ENCODE measurements around the gene SEPTIN10. TPM values are rescaled to one million over a fixed set of nuclear protein-coding genes. Genes with fewer than 3 reads are reported as not detected.

The SEPTIN10 gene
- total and polyA plus RNA-seq, 2 experiments from 2014 or later: 52.3 to 85.1 TPM

GRCh38 chr2:109523536-109524361 lies 90.0 kb downstream of the SEPTIN10 start (continued):
- TF ChIP-seq ZNF462 (CRISPR knock-in tag; IDR thresholded peaks at IDR 0.05): no peak
- no peak for TF ChIP-seq ZNF331 (CRISPR knock-in tag; IDR thresholded peaks at IDR 0.05; ENCODE audit: low read depth)

- Mint-ChIP-seq H3K9me3 (no peaks in the 10 kb centered on the region), H3K4me3 (no peak overlapping the region), H3K36me3 (ENCODE audit: low read depth) (no peaks in the 10 kb centered on the region), H3K27me3 (ENCODE audit: insufficient read depth, low read depth, poor library complexity) (peaks cover 8% of the 10 kb centered on the region), H3K27ac (no peak overlapping the region), H3K4me1 (peaks cover under 1% of the 10 kb centered on the region; the same call in 1 of the 3 replicates)
- Histone ChIP-seq H3K9me2 (ENCODE audit: insufficient read depth) (no peaks in the 10 kb centered on the region), H3K36me3 (ENCODE audit: insufficient read depth) (no peaks in the 10 kb centered on the region), H3F3A (replicated peaks; ENCODE audit: low read depth) (no peaks in the 10 kb centered on the region), H3K27me3 (ENCODE audit: insufficient read depth) (no peaks in the 10 kb centered on the region), H3K79me2 (replicated peaks; ENCODE audit: insufficient read depth) (no peaks in the 10 kb centered on the region), H4K20me1 (replicated peaks; ENCODE audit: insufficient read depth) (no peaks in the 10 kb centered on the region), H3K4me1 (ENCODE audit: insufficient read depth) (no peaks in the 10 kb centered on the region), H3K4me3 (no peak overlapping the region), H3K4me2 (no peak overlapping the region), H3K27ac (ENCODE audit: low read depth) (no peak overlapping the region), H2AFZ (no peak overlapping the region)
- ATAC-seq (no peak), DNase-seq (ENCODE audit: low spot score) (no peak)
- TF ChIP-seq POLR2AphosphoS5 (IDR thresholded peaks at IDR 0.05; ENCODE audit: low read depth) (no peak), ZNF462 (CRISPR knock-in tag; IDR thresholded peaks at IDR 0.05) (no peak), JUNB (IDR thresholded peaks at IDR 0.05; ENCODE audit: unreplicated experiment) (no peak), NANOG (IDR thresholded peaks at IDR 0.05; ENCODE audit: borderline replicate concordance) (no peak)
Measured at GRCh38 chr2:109523121-109523520, 90.6 kb downstream of the SEPTIN10 start.
